K562 (cell line): ENCODE data around the gene SETX. TPM values are rescaled to one million over a fixed set of nuclear protein-coding genes. Genes with fewer than 3 reads are reported as not detected.

Experiments
- MYBL2 ChIP-seq, 2 experiments: fragments of 450-650 bp in 1 of 2; sonication (generic) in 1 of 2; formaldehyde crosslinking in 1 of 2; IDR thresholded peaks; 2 replicates each; pipeline versions ENCODE4 v1.6.1 to v1.8.1; 2017 to 2022; ENCODE audit warnings: borderline replicate concordance in 1 of 2, inconsistent platforms in 1 of 2, low read depth in 1 of 2, mild to moderate bottlenecking in 1 of 2, missing genetic modification reagents in 1 of 2, moderate library complexity in 1 of 2
- MYC ChIP-seq, 2 experiments: fragments of 250-450 bp in 1 of 2; sonication (Bioruptor Pico) in 1 of 2; IDR thresholded peaks; 2 replicates each; pipeline versions ENCODE4 v1.5.1 to v1.6.1; 2012 to 2021; ENCODE audit warnings: low read depth in 2 of 2, borderline replicate concordance in 1 of 2, improper control_type of control experiment in 1 of 2, low read length in 1 of 2, mild to moderate bottlenecking in 1 of 2, moderate library complexity in 1 of 2
- POLR3G ChIP-seq: IDR thresholded peaks from 2 replicates; pipeline ENCODE4 v1.6.1; 2011; ENCODE audit not compliant: insufficient read length, insufficient replicate concordance; ENCODE audit errors: extremely low read depth
- polyA plus RNA-seq, 8 experiments: library from polyadenylated mRNA; depleted of rRNA in 4 of 8; stranded (reverse) in 5 of 8; unstranded in 3 of 8; fragments of >200 nt; fragmentation: Nextera tagmentation in 2 of 8; fragmentation: Illumina TruSeq in 1 of 8; extraction: Ambion mirVana in 2 of 8; extraction: Trizol in 1 of 8; gene quantifications; 2 replicates each; pipeline versions ENCODE4 v1.2.1 to v1.2.3, GENCODE V29; 2011 to 2014; ENCODE audit warnings: inconsistent platforms in 1 of 8, missing spikeins in 1 of 8
- total RNA-seq, 7 experiments: library from RNA; depleted of rRNA in 6 of 7; stranded (reverse); fragments of >200 nt in 6 of 7; fragmentation: Illumina TruSeq in 2 of 7; extraction: Trizol in 2 of 7; gene quantifications; 2 replicates each; pipeline versions ENCODE4 v1.2.1 to v1.2.3, GENCODE V29; 2011 to 2021; ENCODE audit warnings: low replicate concordance in 1 of 7
- TF ChIP-seq, protein P1 (sequence below): sonication (generic); formaldehyde crosslinking; IDR thresholded peaks from 2 replicates; pipeline ENCODE4 v1.8.0; 2022; ENCODE audit warnings: missing genetic modification reagents, mild to moderate bottlenecking, moderate library complexity, borderline replicate concordance
- TF ChIP-seq, protein P2 (sequence below): fragments of 450-650 bp; formaldehyde crosslinking; IDR thresholded peaks from 2 replicates; pipeline ENCODE4 v1.4.0; 2022; ENCODE audit warnings: mild to moderate bottlenecking, moderate library complexity
- TF ChIP-seq, protein P3 (sequence below): fragments of 250-450 bp; sonication (Bioruptor Pico); IDR thresholded peaks from 2 replicates; pipeline ENCODE4 v1.8.0; 2022; ENCODE audit warnings: moderate library complexity, mild to moderate bottlenecking, inconsistent platforms

Gene SETX
- total and polyA plus RNA-seq, 9 of the 15 experiments (the other 6 are each of a cell fraction or from before 2014, with no cell fraction given), result 8.7 to 45.7 (median 28.7) TPM

DNA sequence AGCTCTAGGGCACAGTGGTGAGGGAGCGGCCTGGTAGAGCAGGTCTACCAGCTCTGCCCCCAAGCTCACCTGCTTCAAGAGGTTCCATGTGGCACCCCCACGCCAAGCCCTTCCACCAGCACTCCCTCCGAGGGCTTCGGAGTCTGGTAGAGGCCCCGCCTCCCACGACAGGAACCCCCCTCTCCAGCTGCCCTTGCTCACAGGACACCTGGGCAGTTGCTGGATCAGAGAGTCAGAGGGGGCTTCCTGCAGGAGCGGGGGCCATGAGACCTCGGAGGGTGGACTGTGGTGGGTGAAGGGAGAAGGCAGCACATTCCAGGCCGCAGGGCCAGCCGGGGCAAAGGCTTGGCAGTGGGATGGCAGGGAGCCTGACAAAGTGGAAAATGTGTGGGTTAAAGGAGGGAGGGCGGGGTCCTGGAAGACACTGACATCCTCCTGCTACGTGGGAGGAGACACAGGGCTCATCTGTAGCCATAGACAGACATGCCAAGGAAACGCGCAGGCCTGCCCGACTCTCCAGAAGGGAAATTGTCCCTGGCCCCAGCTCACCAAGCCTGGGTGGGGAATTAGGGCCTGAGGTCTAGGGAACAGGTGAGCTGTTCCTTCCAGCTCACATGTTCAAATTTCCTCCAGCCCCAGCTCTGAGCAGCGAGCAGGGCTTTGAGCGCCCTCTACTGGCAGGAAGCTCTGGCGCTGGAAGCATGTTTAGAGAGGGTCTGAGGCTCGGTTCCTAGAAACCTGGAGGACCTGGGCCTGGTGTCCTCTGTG, 118.7 kb downstream of the SETX start (continued):
- TF ChIP-seq, protein P1, sequence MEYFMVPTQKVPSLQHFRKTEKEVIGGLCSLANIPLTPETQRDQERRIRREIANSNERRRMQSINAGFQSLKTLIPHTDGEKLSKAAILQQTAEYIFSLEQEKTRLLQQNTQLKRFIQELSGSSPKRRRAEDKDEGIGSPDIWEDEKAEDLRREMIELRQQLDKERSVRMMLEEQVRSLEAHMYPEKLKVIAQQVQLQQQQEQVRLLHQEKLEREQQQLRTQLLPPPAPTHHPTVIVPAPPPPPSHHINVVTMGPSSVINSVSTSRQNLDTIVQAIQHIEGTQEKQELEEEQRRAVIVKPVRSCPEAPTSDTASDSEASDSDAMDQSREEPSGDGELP, result 0 out of 2 replicates have a peak, but pooled peaks have one; percentile 43
- TF ChIP-seq MYC (IDR thresholded peaks at IDR 0.05; ENCODE audit: low read depth, low read length), result peak; percentile 38; the same call in 1 of the 2 replicates
- no peak for TF ChIP-seq MYC (CRISPR knock-in tag; IDR thresholded peaks at IDR 0.05; ENCODE audit: borderline replicate concordance, low read depth)
- TF ChIP-seq, protein P2, sequence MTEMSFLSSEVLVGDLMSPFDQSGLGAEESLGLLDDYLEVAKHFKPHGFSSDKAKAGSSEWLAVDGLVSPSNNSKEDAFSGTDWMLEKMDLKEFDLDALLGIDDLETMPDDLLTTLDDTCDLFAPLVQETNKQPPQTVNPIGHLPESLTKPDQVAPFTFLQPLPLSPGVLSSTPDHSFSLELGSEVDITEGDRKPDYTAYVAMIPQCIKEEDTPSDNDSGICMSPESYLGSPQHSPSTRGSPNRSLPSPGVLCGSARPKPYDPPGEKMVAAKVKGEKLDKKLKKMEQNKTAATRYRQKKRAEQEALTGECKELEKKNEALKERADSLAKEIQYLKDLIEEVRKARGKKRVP (CRISPR knock-in tag), result no peak
- no peak for TF ChIP-seq MYBL2 (IDR thresholded peaks at IDR 0.05; ENCODE audit: low read depth)
- no peak for TF ChIP-seq MYBL2 (CRISPR knock-in tag; IDR thresholded peaks at IDR 0.05; ENCODE audit: borderline replicate concordance)
- TF ChIP-seq, protein P3, sequence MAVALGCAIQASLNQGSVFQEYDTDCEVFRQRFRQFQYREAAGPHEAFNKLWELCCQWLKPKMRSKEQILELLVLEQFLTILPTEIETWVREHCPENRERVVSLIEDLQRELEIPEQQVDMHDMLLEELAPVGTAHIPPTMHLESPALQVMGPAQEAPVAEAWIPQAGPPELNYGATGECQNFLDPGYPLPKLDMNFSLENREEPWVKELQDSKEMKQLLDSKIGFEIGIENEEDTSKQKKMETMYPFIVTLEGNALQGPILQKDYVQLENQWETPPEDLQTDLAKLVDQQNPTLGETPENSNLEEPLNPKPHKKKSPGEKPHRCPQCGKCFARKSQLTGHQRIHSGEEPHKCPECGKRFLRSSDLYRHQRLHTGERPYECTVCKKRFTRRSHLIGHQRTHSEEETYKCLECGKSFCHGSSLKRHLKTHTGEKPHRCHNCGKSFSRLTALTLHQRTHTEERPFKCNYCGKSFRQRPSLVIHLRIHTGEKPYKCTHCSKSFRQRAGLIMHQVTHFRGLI, result no peak
- no peak for TF ChIP-seq POLR3G
